DMS 273 treated with DMSO at 0.1 percent for 48 hours (cell line): ENCODE results near the gene LRRK1.

Experiments used
- DNase-seq: peaks from one replicate; lab custom pipeline; 2025; lab: John Stamatoyannopoulos, UW

Gene LRRK1

GRCh38 chr15:100918690-100919480, at the start of gene LRRK1:
LRRK1 (plus strand) TSS chr15:100919357; CDS start chr15:100924633, 5,276 bp downstream.
- DNase-seq, result no peak

GRCh38 chr15:100873029-100873677, 46.0 kb upstream of the LRRK1 start:
- DNase-seq, result peak; percentile 15

- DNase-seq, result no peak
Measured at GRCh38 chr15:100875495-100875894, 43.7 kb upstream of the LRRK1 start.

GRCh38 chr15:100875976-100876375, 43.2 kb upstream of the LRRK1 start:
- no peak for DNase-seq

- DNase-seq, result no peak
Measured at GRCh38 chr15:100877551-100877950, 41.6 kb upstream of the LRRK1 start.

GRCh38 chr15:100878130-100878529, 41.0 kb upstream of the LRRK1 start:
- no peak for DNase-seq

GRCh38 chr15:100878648-100879047, 40.5 kb upstream of the LRRK1 start:
- DNase-seq, result no peak

- no peak for DNase-seq
Measured at GRCh38 chr15:100879061-100879463, 40.1 kb upstream of the LRRK1 start.

- no peak for DNase-seq
Measured at GRCh38 chr15:100879464-100880138, 39.6 kb upstream of the LRRK1 start, which contains the start of gene ALDH1A3. ALDH1A3 (plus strand) TSS chr15:100879831; CDS start chr15:100879908, 77 bp downstream.

- DNase-seq, result no peak
Measured at GRCh38 chr15:100880139-100880896, 38.8 kb upstream of the LRRK1 start.

GRCh38 chr15:100880897-100881242, 38.3 kb upstream of the LRRK1 start:
- no peak for DNase-seq

- no peak for DNase-seq
Measured at GRCh38 chr15:100881573-100882336, 37.4 kb upstream of the LRRK1 start.

GRCh38 chr15:100885116-100885515, 34.0 kb upstream of the LRRK1 start:
- DNase-seq, result no peak

GRCh38 chr15:100885811-100886210, 33.3 kb upstream of the LRRK1 start:
- no peak for DNase-seq

- DNase-seq, result no peak
Measured at GRCh38 chr15:100887211-100887913, 31.8 kb upstream of the LRRK1 start.

- no peak for DNase-seq
Measured at GRCh38 chr15:100889385-100890050, 29.6 kb upstream of the LRRK1 start.

GRCh38 chr15:100890051-100890720, 29.0 kb upstream of the LRRK1 start:
- DNase-seq, result no peak

- DNase-seq, result no peak
Measured at GRCh38 chr15:100890850-100891249, 28.3 kb upstream of the LRRK1 start.

GRCh38 chr15:100891307-100892012, 27.7 kb upstream of the LRRK1 start:
- DNase-seq, result no peak
